Mucosa of stomach (tissue), 1 donor: ENCODE results near the gene ZNF497.
"Not testable (repeated sequence)": the region's sequence is repeated elsewhere in the genome, so short reads cannot be mapped to it uniquely, and the experiment has no call there.

Source experiments
- H3K27me3 ChIP-seq: one replicate; pipeline ENCODE4 v1.7.0; 2013; ENCODE audit warnings: mild to moderate bottlenecking, low read length; ENCODE audit not compliant: control insufficient read depth, insufficient read depth
- H3K36me3 ChIP-seq: one replicate; pipeline ENCODE4 v1.7.0; 2013; ENCODE audit warnings: low read length; ENCODE audit not compliant: control insufficient read depth, insufficient read depth
- H3K4me1 ChIP-seq: one replicate; pipeline ENCODE4 v1.7.0; 2013; ENCODE audit warnings: mild to moderate bottlenecking, low read length; ENCODE audit not compliant: control insufficient read depth, insufficient read depth
- H3K4me3 ChIP-seq: one replicate; pipeline ENCODE4 v1.7.0; 2013; ENCODE audit warnings: low read length
- H3K9ac ChIP-seq: one replicate; pipeline ENCODE4 v1.7.0; 2013; ENCODE audit warnings: mild to moderate bottlenecking, low read length, moderate library complexity
- H3K9me3 ChIP-seq: one replicate; pipeline ENCODE4 v1.7.0; 2013; ENCODE audit warnings: mild to moderate bottlenecking, low read length, moderate library complexity; ENCODE audit not compliant: control insufficient read depth
- donor health status: Pancreatic carcinoma.

Gene ZNF497

DNA sequence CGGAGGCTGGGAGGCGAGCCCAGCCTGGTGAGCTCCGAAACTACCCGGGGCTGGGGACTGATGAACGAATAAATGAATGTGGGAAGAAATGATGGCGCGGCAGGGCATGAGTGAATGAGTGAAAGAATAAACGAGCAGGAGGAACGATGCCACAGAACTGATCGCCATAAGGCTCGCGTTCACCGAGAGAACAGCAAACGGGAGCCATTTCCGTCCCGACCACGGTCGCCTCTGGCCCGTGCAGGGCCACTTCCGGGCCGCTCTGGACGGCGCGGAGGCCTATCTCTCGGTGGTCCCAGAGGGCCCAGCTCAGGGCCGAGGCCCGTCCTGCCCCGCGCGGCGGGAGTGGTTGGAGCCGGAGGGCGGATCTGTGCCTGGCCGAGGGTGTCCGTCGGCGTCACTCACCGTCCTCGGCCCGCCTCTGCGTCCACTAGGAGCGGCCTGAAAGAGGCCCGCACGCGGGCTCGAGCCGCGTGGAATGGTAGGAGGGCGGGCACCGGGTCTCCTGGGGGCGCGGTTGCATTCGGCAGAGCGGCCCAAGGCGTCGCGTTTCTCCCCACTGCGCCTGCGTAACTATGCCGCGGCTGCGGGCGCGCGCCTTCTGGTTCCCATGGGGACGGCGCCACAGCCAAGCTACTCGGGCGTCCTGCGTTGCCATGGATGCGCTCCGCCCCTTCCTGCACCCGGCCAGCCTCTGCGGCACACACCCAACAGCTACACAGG, at the start of gene ZNF497:
ZNF497 (minus strand) TSS at position 480 of the 723 bp plus-strand sequence. CDS start 5,116 bp downstream, outside the sequence.
- peak within 1 kb of the TSS; percentile 91 for H3K9ac ChIP-seq

DNA sequence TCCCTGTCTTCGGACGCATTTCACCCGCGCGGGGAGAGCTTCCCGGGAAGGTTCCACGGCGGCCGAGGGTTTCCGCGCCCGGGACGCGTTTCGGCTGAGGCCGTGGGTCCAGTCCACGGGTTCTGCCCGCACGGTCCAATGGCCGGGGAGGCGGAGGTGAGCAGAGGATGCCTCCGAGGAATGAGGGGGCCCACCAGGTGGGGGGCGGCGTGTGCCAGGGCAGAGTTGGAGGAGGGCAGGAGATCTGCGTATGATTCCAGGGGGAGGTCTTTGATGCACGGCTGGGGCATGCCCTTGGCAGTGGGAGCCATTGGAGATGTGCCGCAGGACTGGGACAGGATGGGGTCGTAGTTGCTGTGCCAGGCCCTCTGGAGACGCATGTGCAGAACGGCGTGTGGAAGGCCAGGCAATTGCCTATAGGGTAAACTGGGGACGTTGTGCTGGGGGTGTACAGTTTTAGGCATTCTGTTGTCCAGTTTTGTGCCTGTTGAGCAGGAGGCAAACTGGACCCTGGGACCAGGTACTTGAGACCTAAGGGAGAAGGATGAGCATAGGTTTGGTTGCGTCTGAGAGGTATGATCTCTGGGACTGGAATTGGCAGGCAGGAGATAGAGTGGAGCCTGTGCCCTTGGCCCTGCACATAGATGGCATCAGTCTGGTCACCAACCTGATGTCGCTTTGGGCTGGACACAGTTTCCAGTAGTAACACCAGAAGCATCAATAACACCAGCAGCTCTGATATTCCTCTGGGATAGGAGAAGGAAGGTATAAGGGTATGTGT, 46.6 kb upstream of the ZNF497 start:
- Histone ChIP-seq H3K9me3 (no peaks in the 10 kb centered on the region), H3K4me1 (peaks cover 22% of the 10 kb centered on the region)

More for the DNA sequence above, at the start of gene ZNF497:
- no peaks in the 10 kb centered on the region for H3K9me3 ChIP-seq
- no peaks in the 10 kb centered on the region for H3K36me3 ChIP-seq
- peaks cover 4% of the 10 kb centered on the region for H3K27me3 ChIP-seq
- H3K4me1 ChIP-seq, result peaks cover 6% of the 10 kb centered on the region
- peak within 1 kb of the TSS; percentile 96 for H3K4me3 ChIP-seq

DNA sequence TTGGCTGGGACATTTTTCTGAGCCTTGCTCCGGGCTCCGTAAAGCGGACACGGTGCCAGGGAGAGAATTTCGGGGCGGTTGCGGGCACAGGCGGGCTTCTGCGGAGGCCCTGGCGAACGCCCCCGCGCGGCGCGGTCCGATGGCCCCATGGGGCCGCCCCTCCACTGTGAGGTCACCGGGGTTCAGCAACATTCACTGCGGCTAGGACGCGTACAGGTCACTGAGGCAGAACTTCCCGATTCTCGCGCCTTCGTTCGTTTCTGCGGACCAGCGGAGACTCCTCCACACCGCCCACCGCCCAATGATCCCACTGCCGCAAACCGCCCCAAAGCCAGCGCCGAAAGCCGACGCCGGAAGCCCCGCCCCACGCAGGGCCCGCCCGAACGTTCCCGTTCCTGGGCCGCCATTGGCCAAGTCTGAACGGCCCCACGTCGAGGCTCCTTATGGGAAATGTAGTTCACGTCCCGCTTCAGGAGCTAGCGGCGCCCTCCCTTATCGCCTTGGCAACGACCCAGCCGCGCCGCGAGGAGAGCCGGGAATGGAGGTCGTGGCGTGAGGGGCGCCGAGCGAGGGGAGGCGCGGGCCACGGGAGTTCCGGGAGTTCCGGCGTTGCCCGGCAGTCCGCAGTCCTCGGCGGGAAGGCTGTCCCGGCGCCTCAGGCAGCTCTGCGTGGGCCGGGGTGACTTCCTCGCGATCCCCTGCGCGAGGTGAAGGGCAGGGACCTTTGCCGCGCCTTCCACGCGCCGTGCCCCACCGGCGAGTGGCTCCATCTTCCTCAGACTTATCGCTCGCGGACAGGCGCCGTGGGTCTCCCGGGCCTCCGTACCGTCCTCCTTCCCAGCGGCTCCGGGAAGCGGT, 45.8 kb upstream of the ZNF497 start, which contains the start of gene ZNF584:
ZNF584 (plus strand) TSS at position 498 of the 858 bp plus-strand sequence. CDS start 499 bp downstream, outside the sequence.
- H3K27me3 ChIP-seq, result no peaks in the 10 kb centered on the region
- H3K4me3 ChIP-seq, result peak within 1 kb of the TSS; percentile 74
- no peaks in the 10 kb centered on the region for H3K9me3 ChIP-seq
- peak within 1 kb of the TSS; percentile 76 for H3K9ac ChIP-seq
- no peaks in the 10 kb centered on the region for H3K36me3 ChIP-seq
- H3K4me1 ChIP-seq, result peaks cover 22% of the 10 kb centered on the region

More for the DNA sequence above, 46.6 kb upstream of the ZNF497 start:
- no peaks in the 10 kb centered on the region for H3K27me3 ChIP-seq
- peak overlapping the region; percentile 74 for H3K4me3 ChIP-seq
- H3K36me3 ChIP-seq, result no peaks in the 10 kb centered on the region
- peak overlapping the region; percentile 76 for H3K9ac ChIP-seq

DNA sequence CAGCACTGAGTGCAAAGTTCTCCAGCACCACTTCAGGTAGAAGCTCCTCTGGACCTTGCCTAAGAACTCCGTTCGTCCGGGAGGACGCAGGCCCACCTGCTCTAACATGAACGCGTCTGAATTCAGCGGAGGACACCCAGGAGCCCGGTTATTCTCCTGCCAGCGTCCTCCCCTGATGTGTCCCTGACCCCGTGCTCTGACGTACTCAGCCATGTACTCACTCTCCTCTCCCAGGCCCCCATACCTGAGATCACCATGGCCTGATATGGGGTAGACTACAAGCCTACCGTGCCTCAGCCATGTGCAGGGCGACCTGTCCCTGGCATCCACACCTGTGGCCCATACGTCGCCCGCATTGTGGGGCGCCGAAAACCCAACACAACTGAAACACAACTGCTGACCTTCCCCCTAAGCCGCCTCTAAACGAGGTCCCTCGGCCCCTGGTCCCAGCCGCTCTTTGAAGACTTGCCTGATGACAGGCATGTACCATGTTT, 45.2 kb upstream of the ZNF497 start:
- H3K4me3 ChIP-seq, result peak overlapping the region; percentile 74
- H3K4me1 ChIP-seq, result peaks cover 22% of the 10 kb centered on the region
- no peaks in the 10 kb centered on the region for H3K27me3 ChIP-seq
- H3K9me3 ChIP-seq, result no peaks in the 10 kb centered on the region
- H3K36me3 ChIP-seq, result no peaks in the 10 kb centered on the region
- H3K9ac ChIP-seq, result peak overlapping the region; percentile 76

DNA sequence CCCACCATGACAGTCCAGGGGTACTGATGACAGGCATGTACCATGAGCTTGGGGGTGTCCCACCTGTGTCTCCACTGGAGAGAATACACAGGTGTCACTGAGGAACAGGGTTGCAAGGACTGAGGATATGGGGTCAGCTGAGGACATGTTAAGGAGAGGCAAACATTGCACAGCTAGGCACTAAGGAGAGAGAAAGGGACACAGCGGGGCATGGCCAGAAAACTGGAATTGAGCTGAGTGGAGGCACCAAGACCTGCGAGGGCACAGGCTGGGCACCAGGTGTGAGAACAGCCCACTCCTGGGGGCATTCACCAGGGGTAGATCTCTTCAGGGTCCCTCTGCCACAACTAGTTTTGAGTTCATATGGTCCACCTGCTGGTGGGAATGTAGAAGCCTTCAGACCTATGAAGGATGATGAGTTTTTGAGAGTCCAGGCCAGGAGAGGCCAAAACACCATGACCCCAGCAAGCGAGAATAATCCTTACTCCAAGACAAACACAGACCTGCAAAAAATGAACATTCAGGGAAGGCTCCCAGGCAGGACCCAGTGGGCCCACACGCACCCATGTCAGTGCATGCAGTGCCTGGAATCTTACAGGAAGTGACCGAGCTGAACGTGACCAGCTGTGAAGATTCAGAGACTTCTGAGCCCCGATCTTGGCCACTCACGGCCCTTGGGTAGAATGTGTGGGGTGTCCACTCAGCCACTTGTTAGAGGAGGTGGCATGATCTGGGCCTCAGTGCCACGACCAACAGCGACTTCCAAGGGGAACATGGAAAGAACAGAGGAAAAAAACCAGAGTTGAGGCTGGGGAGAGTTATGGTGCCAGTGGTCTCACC, 44.5 kb upstream of the ZNF497 start:
- H3K27me3 ChIP-seq, result no peaks in the 10 kb centered on the region
- H3K36me3 ChIP-seq, result no peaks in the 10 kb centered on the region
- H3K9me3 ChIP-seq, result no peaks in the 10 kb centered on the region
- peak overlapping the region; percentile 74 for H3K4me3 ChIP-seq
- peak overlapping the region; percentile 76 for H3K9ac ChIP-seq
- peaks cover 24% of the 10 kb centered on the region for H3K4me1 ChIP-seq

DNA sequence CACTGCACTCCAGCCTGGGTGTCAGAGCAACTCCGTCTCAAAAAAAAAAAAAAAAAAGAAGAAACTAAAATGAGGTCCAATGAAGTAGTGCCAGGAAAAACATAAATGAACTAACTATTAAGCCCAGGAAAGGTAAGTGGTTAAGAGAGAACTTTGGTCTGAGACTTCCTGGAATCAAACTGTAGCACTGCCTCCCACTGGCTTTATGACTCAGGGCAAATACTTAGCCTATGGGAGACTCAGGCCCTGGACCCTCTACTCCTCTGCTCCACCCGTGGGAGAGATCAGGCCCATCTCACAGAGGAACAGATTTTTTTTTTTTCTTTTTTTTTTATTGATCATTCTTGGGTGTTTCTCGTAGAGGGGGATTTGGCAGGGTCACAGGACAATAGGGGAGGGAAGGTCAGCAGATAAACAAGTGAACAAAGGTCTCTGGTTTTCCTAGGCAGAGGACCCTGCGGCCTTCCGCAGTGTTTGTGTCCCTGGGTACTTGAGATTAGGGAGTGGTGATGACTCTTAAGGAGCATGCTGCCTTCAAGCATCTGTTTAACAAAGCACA, 41.4 kb upstream of the ZNF497 start:
- H3K4me3 ChIP-seq, H3K9me3 ChIP-seq, H3K36me3 ChIP-seq, H3K9ac ChIP-seq, H3K27me3 ChIP-seq: not testable (repeated sequence)
- peaks cover 24% of the 10 kb centered on the region for H3K4me1 ChIP-seq

DNA sequence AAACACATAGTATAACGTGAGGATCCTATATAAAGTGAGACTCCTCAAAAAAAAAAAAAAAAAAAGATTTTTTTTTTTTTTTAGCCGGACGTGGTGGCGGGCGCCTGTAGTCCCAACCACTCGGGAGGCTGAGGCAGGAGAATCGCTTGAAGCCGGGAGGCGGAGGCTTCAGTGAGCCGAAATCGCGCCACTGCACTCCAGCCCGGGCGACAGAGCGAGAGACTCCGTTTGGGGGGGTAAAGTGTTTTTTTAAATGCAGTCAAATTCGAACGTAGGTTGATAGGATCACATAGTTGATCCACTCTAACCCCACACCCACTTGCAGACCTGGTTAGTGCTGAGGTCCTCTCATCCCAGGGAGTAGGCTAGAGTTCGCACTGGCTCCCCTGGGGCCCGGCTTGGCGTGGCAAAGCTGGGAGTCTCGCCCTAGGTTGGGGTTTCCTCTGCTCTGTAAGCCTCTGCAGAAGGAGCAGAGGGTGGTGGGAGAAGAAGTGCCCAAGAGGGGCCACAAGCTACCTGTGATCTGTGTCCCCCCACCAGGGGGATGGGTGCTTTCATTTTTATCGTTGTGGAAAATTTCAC, 39.4 kb upstream of the ZNF497 start:
- Histone ChIP-seq H3K4me3 (no peak overlapping the region), H3K4me1 (peaks cover 14% of the 10 kb centered on the region), H3K27me3 (peaks cover 13% of the 10 kb centered on the region), H3K9me3 (no peaks in the 10 kb centered on the region), H3K9ac (peak overlapping the region; percentile 64), H3K36me3 (no peaks in the 10 kb centered on the region)

DNA sequence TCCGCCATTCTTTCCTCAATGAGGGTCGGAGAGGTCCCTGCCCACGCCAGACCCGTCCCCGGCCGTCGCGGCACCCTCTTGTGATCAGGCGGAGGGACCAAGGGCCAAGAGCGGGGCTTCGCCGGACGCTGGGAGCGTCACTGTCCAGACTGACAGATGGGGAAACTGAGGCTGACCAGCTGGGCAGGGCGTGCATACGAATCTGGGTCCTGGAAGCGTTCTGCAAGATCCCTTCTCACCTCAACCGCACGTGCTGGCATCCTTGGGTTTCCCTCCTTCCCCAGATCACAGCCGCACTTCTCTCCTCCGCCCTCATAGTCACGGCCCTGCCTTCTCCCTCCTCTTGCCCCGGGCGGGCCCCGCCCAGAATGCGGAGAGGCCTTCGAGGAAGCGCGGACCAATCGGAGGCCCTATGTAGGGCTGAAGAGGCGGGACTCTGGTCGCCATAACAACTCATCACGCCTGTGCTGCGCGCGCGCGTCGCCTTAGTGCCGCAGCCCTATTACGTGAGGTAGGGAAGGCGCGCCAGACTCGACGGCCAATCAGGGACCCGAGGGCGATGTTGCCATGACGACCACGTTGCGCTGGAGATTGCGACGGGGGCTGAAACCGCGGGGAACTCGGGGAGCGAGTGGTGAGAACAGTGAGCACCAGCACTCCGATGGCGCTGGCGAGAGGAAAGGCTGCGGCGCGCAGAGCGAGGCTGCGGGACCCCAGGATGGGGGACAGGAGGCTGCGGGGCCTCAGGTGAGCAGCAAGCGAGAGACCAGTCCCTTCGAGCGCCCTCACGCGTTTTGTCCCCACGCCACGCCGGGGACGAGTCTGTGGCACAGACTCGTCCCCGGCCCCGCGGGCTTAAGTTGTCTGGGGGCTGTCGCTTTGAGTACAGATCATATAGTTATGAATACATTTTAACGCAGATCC, 38.6 kb upstream of the ZNF497 start:
- Histone ChIP-seq H3K27me3 (peaks cover 18% of the 10 kb centered on the region), H3K9ac (peak overlapping the region; percentile 64), H3K36me3 (no peaks in the 10 kb centered on the region), H3K4me1 (peaks cover 15% of the 10 kb centered on the region), H3K9me3 (no peaks in the 10 kb centered on the region), H3K4me3 (peak overlapping the region; percentile 67)

DNA sequence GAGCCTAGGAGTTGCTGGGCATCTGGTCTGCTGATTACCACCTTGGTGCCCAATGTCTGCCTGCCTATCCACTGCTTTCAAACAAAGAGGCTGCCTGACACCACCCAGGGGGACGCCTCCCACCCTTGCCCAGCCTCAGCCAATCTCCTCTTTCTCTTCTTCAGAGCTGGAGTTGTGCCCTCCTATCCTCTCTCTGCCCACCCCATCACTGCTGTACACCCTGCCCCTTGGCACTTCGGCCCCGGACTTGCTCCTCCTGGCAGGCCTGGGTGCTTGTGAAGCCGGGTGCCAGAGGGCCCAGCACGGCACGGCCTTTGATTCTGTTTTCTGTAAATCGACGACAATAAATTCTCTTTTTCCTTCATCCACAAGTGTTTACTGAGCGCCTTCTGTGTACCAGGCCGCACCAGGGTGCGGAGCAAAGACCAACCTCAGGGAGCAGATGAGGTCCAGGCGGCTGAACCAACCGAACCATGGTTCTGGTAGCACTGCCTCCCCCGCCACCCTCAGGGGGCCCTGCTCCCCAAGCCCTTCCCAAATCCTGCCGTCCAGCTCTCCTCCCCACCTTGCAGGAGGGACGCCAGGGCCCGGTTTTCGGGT, 37.9 kb upstream of the ZNF497 start:
- Histone ChIP-seq H3K27me3 (peaks cover 25% of the 10 kb centered on the region), H3K36me3 (no peaks in the 10 kb centered on the region), H3K9ac (peak overlapping the region; percentile 57), H3K4me1 (peaks cover 23% of the 10 kb centered on the region), H3K4me3 (peak overlapping the region; percentile 67), H3K9me3 (no peaks in the 10 kb centered on the region)
